Activated CD8-positive, alpha-beta memory T cell treated with anti-CD3 and anti-CD28 coated beads for 4 hours (primary cell): ENCODE results near the gene LHFPL2.

Experiments
- DNase-seq, 2 donors: peaks; one replicate each; pipeline ENCODE4 v3.0.0-alpha.2; 2020; ENCODE audit warnings: low read depth in 2 of 2

LHFPL2 gene

GRCh38 chr5:78640662-78641474 is 7.7 kb downstream of the LHFPL2 start:
- no peak for DNase-seq

- DNase-seq: no peak
Observed at GRCh38 chr5:78639791-78640190, 8.8 kb downstream of the LHFPL2 start.

GRCh38 chr5:78638973-78639669 is 9.5 kb downstream of the LHFPL2 start:
- DNase-seq: no peak

- DNase-seq: no peak
Observed at GRCh38 chr5:78638423-78638822, 10.1 kb downstream of the LHFPL2 start.

GRCh38 chr5:78637468-78637867 is 11.1 kb downstream of the LHFPL2 start:
- DNase-seq: no peak

GRCh38 chr5:78636682-78637081 is 11.9 kb downstream of the LHFPL2 start:
- no peak for DNase-seq

- no peak for DNase-seq
Observed at GRCh38 chr5:78634634-78635033, 13.9 kb downstream of the LHFPL2 start.

GRCh38 chr5:78634229-78634628 is 14.3 kb downstream of the LHFPL2 start:
- no peak for DNase-seq

GRCh38 chr5:78633700-78634099 is 14.9 kb downstream of the LHFPL2 start:
- DNase-seq: no peak

GRCh38 chr5:78632467-78632866 is 16.1 kb downstream of the LHFPL2 start:
- no peak for DNase-seq

- DNase-seq: no peak
Observed at GRCh38 chr5:78631931-78632330, 16.6 kb downstream of the LHFPL2 start.

GRCh38 chr5:78630047-78630446 is 18.5 kb downstream of the LHFPL2 start:
- no peak for DNase-seq

GRCh38 chr5:78629624-78630023 is 18.9 kb downstream of the LHFPL2 start:
- DNase-seq: no peak

GRCh38 chr5:78628270-78628992 is 20.1 kb downstream of the LHFPL2 start:
- DNase-seq: no peak

GRCh38 chr5:78627766-78628165 is 20.8 kb downstream of the LHFPL2 start:
- no peak for DNase-seq

GRCh38 chr5:78627175-78627574 is 21.4 kb downstream of the LHFPL2 start:
- DNase-seq: no peak

- DNase-seq: no peak
Observed at GRCh38 chr5:78626009-78626571, 22.5 kb downstream of the LHFPL2 start.

- no peak for DNase-seq
Observed at GRCh38 chr5:78624992-78625391, 23.6 kb downstream of the LHFPL2 start.

- DNase-seq: no peak
Observed at GRCh38 chr5:78624011-78624541, 24.5 kb downstream of the LHFPL2 start.

GRCh38 chr5:78622302-78622971 is 26.1 kb downstream of the LHFPL2 start:
- no peak for DNase-seq

- no peak for DNase-seq
Observed at GRCh38 chr5:78621291-78621738, 27.3 kb downstream of the LHFPL2 start.
